ENCODE measurements around the gene BLVRB. TPM values are rescaled to one million over a fixed set of nuclear protein-coding genes. Genes with fewer than 3 reads are reported as not detected.

BLVRB gene
- total RNA-seq, 1 experiment from 2014 or later: 204 TPM

- Histone ChIP-seq H3K36me3 (ENCODE audit: low read depth) (no peaks in the 10 kb centered on the region), H3K9me2 (ENCODE audit: insufficient read depth) (no peaks in the 10 kb centered on the region), H3K79me2 (ENCODE audit: low read depth) (no peaks in the 10 kb centered on the region), H3K27me3 (ENCODE audit: insufficient read depth, low read depth) (peaks cover 8% of the 10 kb centered on the region), H3K4me2 (no peak overlapping the region), H3K4me1 (replicated peaks; ENCODE audit: insufficient read depth) (no peaks in the 10 kb centered on the region), H2AFZ (no peak overlapping the region), H3K9me3 (ENCODE audit: insufficient read depth, low read depth) (no peaks in the 10 kb centered on the region), H3K27ac (no peak overlapping the region), H4K20me1 (ENCODE audit: insufficient read depth) (no peaks in the 10 kb centered on the region), H3F3A (ENCODE audit: insufficient read depth, low read depth) (no peaks in the 10 kb centered on the region), H3K4me3 (no peak overlapping the region)
- DNase-seq: no peak
- ChIA-PET POLR2A (ENCODE audit: unreplicated experiment) (interaction anchor here (0.6 kb wide), 1 partner anchor 111 kb away, joined by 4 read pairs; no protein-coding TSS in a partner anchor), CTCF (interaction anchor here (0.6 to 0.7 kb wide), 4 partner anchors 29 to 627 kb away, joined by 3 to 6 read pairs (median 4); no protein-coding TSS in a partner anchor)
- TF ChIP-seq EZH2 (IDR thresholded peaks at IDR 0.05; ENCODE audit: low read depth): no peak
- TF ChIP-seq CTCF (conservative IDR thresholded peaks at IDR 0.05): no peak
- intact Hi-C loops (cut with micrococcal nuclease; ENCODE audit: unreplicated experiment): no loop called here
- BruUV-seq (replicated peaks): no TSS peak
Measured at GRCh38 chr19:40499320-40499719, 33.8 kb upstream of the BLVRB start.

GRCh38 chr19:40497214-40497613 is 31.7 kb upstream of the BLVRB start:
- Histone ChIP-seq H3K27me3 (ENCODE audit: insufficient read depth, low read depth) (peaks cover 13% of the 10 kb centered on the region), H3F3A (ENCODE audit: insufficient read depth, low read depth) (0 out of 2 replicates have a peak, but pooled peaks cover 4% of the 10 kb centered on the region), H3K4me2 (no peak overlapping the region), H3K4me1 (replicated peaks; ENCODE audit: insufficient read depth) (no peaks in the 10 kb centered on the region), H3K4me3 (no peak overlapping the region), H3K9me3 (ENCODE audit: insufficient read depth, low read depth) (no peaks in the 10 kb centered on the region), H3K9me2 (ENCODE audit: insufficient read depth) (no peaks in the 10 kb centered on the region), H2AFZ (no peak overlapping the region), H3K36me3 (ENCODE audit: low read depth) (no peaks in the 10 kb centered on the region), H4K20me1 (ENCODE audit: insufficient read depth) (no peaks in the 10 kb centered on the region), H3K79me2 (ENCODE audit: low read depth) (no peaks in the 10 kb centered on the region), H3K27ac (no peak overlapping the region)
- ChIA-PET POLR2A (ENCODE audit: unreplicated experiment) (no interaction called here), CTCF (no interaction called here)
- BruUV-seq (replicated peaks): no TSS peak
- intact Hi-C loops (cut with micrococcal nuclease; ENCODE audit: unreplicated experiment): no loop called here
- TF ChIP-seq CTCF (conservative IDR thresholded peaks at IDR 0.05): no peak
- TF ChIP-seq EZH2 (IDR thresholded peaks at IDR 0.05; ENCODE audit: low read depth): no peak
- DNase-seq: no peak

- no peaks in the 10 kb centered on the region for H3K36me3 ChIP-seq (ENCODE audit: low read depth)
- no peak for TF ChIP-seq EZH2 (IDR thresholded peaks at IDR 0.05; ENCODE audit: low read depth)
Measured at GRCh38 chr19:40494191-40494838, 28.8 kb upstream of the BLVRB start.

More at GRCh38 chr19:40494191-40494838, 28.8 kb upstream of the BLVRB start:
- BruUV-seq (replicated peaks): no TSS peak
- Histone ChIP-seq H3K79me2 (ENCODE audit: low read depth) (no peaks in the 10 kb centered on the region), H3K9me3 (ENCODE audit: insufficient read depth, low read depth) (no peaks in the 10 kb centered on the region), H3K4me3 (no peak overlapping the region), H3K9me2 (ENCODE audit: insufficient read depth) (no peaks in the 10 kb centered on the region), H3K27ac (no peak overlapping the region), H4K20me1 (ENCODE audit: insufficient read depth) (no peaks in the 10 kb centered on the region), H3K4me2 (no peak overlapping the region), H3F3A (ENCODE audit: insufficient read depth, low read depth) (0 out of 2 replicates have a peak, but pooled peaks cover 4% of the 10 kb centered on the region), H3K27me3 (ENCODE audit: insufficient read depth, low read depth) (peaks cover 13% of the 10 kb centered on the region), H2AFZ (no peak overlapping the region), H3K4me1 (replicated peaks; ENCODE audit: insufficient read depth) (no peaks in the 10 kb centered on the region)
- intact Hi-C loops (cut with micrococcal nuclease; ENCODE audit: unreplicated experiment): no loop called here
- POLR2A ChIA-PET (ENCODE audit: unreplicated experiment): no interaction called here
- no peak for DNase-seq
- CTCF ChIA-PET: no interaction called here

Data from PC-9 (cell line).